CMK (cell line): ENCODE results near the gene CHM.
"Not testable (repeated sequence)": the region's sequence is repeated elsewhere in the genome, so short reads cannot be mapped to it uniquely, and the experiment has no call there.

Experiments used
- DNase-seq: peaks from one replicate; pipeline ENCODE4 v3.0.0-alpha.2; 2010; ENCODE audit warnings: low read depth

Gene CHM

DNA sequence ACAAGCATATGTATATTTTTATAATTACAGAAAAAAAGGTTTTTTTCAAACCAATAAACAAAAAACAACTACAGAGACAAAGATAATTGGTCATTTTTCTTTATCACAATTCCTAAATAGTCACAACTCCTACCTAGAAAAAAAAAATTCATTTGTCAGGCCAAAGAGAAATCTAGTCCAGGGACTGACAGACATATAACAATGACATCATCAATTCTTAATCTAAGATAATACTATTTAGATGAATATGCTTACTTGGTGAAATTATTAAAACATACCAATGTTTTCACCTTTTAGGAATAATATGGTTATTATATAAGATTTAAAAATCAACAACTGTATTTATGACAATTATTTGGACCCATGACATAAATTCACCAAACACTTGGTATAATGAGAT, 48.4 kb downstream of the CHM start:
- DNase-seq: no peak

DNA sequence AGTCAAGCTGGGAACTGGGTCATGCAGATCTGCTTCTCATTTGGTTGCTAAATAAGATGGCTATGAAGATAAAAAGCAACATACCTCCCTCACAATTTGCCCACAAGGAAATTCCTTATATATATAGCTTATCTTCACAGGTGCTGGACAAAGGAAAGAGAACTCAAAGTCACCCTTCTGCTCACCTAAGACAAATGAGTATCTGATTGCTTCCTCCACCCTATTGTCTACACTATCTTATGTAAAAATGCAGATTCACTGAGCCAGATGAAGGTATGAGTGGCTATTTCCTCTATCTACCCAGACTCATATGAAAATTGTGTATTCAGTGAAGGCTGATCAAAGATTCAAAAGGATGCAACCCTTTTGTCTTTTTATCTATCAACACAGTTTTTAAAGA, 50.8 kb downstream of the CHM start:
- DNase-seq: no peak

DNA sequence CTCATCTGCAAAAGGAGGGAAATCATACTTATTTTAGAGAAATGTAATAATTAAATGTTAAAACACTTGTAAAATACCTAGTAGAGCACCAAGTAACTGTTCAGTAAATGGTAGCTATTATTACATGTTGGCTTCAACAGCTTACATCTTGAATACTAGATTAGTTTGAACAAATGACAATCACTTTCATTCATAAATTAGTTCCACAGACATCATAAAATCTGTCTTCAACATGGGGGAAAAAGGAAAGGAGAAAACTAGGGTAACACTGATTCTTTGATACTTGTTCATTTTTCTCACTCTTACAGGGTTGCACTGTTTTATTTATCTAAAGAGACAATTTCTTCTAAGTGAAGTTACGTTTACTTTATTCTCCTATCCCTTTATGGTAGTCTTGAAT, 51.7 kb downstream of the CHM start:
- no peak for DNase-seq

DNA sequence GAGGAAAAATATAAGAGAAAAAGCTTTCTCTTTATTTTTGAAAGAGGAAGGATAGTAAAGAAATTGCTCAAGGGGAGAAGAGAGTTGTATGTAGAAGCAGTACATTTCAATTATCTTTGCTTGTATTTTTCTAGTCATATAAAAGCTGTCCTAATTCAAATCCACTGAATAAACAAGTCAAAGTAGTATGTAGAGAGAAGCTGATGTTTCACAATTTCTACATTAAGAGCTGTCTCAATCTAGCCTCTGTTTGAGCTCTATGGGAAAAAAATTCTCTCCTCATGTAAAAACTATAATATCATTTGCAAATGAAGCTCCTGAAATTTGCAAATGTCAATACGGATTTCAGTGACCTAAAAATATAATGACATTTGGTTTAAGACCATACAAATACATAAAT, 52.6 kb downstream of the CHM start:
- DNase-seq: no peak

DNA sequence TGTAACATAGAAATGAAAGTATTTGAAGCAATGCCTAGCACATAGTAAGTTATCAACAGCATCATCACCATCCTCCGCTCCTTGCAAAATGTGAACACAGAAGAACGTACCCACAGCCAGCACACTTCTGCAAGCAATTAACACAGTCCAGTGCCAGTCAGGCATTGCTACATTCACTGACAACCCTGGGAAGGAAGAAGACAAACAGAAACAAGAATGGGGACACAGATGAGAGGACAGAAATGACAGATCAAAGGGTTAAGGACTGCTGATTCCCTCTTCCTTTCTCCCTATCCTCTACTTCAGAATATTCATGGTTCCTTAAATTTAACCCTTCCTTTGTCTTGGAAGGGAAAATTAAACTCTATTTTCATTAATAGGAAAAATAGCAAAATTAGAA, 53.1 kb downstream of the CHM start:
- no peak for DNase-seq

DNA sequence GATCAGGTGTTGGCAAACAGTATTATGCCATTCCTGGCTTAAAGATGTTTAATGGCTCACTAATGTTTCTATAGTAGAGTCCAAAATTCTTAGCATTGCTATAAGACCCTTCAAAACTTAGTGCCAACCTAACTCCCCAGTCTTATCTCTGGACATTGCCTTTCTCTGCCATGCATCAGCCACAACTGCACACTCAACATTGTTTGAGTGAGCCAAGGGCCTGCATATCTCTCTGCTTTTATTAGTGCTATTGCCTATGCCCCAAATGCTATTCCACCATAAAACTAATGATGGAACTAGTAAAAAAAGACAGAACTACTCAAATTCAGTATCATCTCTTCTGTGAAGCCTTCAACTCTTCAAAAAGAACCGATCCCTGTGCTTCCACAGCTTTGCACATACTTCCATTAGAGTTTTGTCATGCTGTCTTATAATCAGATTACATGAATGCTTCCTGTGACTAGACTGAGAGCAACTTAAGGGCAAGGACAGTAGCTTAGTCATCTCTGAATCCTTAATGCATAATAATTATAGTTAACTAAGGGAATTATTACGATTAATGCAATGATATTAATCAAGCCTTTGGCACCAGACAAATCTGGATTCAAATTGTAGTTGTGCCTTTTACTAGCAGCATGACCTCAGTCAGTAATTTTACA, 53.7 kb downstream of the CHM start:
- no peak for DNase-seq

DNA sequence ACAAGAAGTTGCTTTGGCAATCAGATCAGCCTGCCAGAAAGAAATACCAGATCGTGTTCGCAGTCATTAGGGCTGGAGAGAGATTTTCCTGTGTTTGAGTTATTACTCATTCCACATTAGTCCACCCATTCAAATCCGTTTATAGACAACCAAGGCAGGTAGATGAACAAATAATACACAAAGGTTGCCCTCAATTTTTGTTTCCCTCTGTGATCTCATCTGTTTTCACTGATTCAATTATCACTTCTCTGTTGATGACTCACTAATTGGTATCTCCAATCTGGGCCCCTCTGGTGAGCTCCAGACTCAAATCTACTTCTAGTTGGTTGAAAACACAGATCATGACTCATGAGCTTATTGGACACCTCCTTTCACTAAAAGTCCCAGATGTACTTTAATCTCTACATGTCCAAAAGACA, 54.5 kb downstream of the CHM start:
- DNase-seq: no peak

DNA sequence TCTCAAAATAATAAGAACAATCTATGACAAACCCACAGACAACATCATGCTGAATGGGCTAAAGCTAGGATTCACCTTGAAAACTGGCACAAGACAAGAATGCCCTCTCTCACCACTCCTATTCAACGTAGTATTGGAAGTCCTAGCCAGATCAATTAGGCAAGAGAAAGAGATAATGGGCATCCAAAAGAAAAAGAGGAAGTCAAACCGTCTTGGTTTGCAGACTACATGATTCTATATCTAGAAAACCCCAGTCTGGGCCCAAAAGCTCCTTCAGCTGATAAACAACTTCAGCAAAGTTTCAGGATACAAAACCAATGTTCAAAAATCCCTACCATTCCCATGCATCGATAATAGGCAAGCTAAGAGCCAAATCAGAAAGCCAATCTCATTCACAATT, 59.0 kb downstream of the CHM start:
- DNase-seq: no peak

DNA sequence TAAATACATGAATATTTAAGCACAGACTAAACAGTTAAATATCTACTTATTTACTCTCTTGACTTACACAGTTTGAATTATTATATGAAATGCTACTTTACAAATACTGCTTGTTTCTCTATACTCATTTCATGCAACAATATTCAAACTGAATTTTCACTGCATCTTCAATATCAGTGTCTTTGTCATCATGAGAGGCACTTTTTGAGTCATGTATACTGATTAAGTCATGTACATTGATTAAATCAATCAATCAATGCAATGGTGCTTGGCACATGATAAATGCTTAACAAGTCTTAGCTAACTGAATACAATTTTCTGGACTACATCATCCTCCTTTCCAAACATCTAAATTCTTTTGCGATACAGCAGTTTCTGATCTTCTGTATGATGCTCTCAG, 67.1 kb downstream of the CHM start:
- no peak for DNase-seq

DNA sequence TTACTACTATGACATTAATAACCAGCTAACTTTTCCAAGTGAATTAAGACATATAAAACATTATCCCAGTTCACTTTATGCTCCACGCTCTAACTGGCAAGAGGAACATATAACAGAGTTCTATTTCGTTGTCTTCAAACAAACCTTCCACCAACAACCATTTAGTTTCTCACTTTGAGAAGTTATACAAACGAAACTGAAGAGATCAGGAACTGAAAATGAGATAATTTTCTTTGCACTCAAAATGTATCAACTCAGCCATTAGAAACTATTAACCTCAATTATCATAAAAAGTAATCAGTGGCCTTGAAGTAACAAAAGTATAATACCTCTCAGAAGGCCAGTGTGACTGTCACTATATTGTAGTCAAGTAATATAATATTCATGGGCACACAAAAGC, 70.1 kb downstream of the CHM start:
- no peak for DNase-seq

DNA sequence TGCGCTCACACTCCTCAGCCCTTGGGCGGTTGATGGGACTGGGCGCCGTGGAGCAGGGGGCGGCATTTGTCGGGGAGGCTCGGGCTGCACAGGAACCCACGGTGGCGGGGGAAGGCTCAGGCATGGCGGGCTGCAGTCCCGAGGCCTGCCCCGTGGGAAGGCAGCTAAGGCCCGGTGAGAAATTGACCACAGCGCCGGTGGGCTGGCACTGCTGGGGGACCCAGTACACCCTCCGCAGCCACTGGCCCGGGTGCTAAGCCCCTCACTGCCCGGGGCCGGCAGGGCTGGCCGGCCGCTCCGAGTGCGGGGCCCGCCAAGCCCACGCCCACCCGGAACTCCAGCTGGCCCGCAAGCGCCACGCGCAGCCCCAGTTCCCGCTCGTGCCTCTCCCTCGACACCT, 75.0 kb downstream of the CHM start:
- not testable (repeated sequence) for DNase-seq

DNA sequence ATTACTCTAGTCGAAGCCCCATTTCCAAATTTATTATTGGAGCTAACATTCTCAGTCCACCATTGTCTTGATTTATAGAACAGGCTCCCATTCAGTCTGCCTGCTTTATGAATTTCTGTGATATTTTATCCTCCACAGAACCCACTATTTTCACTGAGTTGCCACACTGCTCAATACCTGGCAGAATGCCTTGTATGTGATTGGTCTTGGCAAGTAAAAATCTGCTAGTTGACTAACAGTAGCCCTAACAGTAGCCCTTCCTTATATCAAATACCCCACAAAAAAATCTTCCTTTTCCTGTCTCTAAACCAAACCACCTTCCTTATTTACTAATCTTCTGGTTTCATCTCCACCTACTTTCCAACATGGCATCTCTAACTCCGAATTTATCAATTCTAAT, 82.6 kb downstream of the CHM start:
- no peak for DNase-seq

DNA sequence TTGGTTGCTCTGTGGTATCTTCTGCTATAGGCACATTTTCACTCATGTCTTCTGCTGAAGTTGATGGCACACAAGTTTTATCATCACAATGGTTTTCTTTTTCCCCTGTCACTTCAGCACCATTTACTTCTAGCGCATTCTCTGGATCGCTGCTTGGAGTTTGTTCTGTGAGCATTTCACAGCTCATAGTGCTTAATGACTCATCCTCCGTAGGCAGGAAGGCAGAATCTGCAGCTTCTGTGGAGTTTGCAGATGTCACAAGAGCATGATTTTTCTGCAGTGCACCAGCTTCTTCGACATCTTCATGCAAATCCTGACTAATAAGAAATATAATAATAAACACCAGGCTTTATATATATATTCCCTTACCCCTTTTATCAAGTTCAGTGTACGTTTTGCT, 83.6 kb downstream of the CHM start:
- no peak for DNase-seq

DNA sequence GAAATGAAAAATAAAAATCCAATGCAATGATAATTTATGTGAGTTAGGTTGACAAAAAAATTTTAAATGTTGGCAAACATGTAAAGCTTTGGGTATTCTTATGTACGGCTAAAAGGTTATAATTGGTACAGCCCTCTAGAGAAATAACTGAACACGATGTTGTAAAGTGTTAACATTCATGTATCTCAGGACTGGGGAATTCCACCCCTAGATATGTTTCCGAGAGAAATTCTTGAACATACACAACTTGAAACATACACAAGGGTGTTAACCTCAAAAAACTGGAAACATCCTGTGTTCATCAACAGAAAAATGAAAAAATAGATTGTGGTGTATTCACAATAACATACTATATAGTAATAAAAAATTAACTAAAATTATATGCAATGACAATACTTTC, 91.8 kb downstream of the CHM start:
- DNase-seq: no peak

DNA sequence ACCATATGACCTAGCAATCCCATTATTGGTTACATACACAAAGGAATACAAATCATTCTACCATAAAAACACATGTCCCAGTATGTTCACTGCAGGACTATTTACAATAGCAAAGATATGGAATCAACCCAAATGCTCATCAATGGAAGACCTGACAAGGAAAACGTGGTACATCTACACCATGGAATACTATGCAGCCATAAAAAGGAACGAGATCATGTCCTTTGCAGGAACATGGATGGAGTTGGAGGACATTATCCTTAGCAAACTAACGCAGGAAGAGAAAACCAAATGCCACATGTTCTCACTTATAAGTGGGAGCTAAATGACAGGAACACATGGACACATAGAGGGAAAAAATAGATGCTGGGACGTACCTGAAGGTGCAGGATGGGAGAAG, 102.6 kb downstream of the CHM start:
- not testable (repeated sequence) for DNase-seq

DNA sequence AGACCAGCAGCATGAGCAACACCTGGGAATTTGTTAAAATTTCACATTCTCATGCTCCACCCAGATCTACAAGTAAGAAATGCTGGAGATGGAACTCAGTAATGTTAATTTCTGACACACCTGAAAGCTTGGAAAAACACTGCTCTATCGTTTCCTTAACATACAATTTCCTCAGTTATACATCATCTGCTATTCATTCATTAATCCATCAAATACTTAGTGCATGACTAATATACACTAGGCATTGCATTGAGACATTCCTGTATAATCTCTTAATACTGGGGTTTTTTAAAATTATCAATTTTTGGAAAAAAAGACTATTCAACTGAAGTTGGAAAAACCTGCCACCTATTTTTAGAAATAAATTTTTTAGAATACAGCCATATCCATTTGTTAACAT, 106.1 kb downstream of the CHM start:
- no peak for DNase-seq

DNA sequence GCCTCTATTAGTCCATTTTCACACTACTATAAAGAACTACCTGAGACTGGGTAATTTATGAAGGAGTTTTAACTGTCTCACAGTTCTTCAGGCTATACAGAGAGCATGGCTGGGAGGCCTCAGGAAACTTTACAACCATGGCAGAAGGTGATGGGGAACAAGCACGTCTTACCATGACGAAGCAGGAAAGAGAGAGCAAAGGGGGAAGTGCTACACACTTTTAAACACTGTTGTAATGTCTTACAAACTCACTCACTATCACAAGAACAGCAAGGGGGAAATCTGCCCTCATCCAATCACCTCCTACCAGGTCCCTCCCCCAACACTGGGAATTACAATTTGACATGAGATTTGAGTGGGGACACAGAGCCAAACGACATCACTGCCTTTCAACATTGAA, 107.4 kb downstream of the CHM start:
- not testable (repeated sequence) for DNase-seq

DNA sequence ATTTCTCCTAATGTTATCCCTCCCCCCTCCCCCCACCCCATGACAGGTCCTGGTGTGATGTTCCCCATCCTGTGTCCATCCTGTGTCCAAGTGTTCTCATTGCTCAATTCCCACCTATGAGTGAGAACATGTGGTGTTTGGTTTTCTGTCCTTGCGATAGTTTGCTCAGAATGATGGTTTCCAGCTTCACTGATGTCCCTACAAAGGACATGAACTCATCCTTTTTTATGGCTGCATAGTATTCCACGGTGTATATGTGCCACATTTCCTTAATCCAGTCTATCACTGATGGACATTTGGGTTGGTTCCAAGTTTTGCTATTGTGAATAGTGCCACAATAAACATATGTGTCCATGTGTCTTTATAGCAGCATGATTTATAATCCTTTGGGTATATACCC, 113.0 kb downstream of the CHM start:
- not testable (repeated sequence) for DNase-seq

DNA sequence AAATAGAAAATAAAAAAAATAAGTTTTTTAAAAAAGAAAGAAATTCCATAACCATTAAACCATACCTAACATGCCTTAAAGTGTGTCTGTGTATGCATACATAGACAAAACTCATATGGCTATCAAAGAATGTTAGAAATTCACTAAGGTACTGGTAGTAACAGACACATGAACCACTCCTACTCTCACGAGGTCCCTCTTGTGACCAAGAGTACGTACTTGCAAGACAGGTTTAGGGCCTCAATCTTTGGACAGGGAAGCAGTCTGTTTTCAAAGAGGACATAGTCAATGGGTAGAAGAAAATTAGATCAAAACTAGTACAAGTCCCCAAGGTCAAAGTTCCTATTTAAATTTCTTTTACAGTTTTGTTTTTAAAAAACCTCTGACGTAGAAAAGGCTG, 117.3 kb downstream of the CHM start:
- DNase-seq: no peak

DNA sequence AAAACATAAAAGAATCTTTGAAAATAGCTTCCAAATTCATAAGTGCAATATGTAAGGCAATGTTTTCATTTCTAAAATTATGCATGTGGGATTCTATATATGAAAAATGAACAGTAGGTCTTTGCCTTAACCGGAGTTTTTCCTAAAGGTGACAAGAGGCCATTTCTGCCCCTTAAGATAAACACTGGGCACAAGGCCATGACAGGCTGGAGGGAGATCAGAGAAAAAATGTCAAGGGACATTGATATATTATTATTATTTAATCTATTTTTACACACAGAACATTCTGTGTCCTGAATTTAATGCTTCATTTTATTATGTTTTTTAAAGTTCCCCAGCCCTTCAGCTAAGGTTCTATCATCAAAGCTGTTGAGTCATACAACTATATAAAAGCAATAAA, 118.8 kb downstream of the CHM start:
- DNase-seq: no peak

DNA sequence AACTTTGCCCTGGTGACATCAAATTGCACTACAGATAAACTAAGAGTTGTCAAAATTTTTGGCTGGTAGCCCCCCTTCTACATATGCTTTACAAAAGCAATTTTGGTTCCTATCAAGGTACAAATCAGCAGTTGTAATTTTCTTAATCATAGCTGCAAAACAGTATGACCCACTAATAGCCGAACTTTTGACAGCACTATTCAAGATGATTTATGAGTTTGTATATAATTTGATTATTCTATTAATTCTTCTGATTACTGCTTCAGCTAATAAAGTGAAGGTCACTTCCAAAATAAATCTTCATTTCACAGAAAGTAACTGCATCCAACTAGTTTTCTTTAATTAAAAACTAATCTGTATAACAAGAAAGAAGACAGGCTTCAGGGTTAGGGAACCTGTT, 119.6 kb downstream of the CHM start:
- DNase-seq: no peak

DNA sequence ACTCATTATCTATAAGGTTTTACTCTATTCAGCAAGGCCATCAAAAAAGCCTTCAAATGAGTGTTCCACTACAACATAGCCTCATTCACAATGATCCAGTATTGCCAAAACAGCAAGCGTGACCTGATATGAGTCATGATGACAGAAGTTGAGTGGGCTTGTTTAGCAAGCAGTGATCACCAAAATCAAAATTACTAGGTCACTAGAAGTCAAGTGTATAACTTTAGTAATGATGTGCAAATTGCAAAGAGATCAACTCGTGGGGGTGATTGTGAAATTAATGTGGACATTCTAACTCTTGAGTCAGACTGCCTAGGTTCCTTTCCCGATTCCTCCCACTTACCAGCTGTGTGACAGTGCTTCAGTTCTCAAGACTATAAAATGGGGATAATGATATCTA, 124.5 kb downstream of the CHM start:
- no peak for DNase-seq

DNA sequence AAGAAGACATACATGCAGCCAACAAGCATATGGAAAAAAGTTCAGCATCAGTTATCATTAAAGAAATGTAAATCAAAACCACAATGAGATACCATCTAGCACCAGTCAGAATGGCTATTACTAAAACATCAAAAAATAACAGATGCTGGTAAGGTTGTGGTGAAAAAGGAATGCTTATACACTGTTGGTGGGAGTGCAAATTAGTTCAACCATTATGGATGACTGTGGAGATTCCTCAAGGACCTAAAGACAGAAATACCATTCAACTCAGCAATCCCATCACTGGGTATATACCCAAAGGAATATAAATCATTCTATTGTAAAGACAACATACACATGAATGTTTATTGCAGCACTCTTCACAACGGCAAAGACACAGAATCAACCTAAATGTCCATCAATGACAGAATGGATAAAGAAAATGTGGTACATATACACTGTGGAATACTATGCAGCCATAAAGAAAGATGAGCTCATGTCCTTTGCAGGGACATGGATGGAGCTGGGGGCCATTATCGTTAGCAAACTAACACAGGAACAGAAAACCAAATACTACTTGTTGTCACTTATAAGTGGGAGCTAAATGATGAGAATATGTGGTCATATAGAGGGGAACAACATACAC, 130.6 kb downstream of the CHM start:
- DNase-seq: not testable (repeated sequence)

DNA sequence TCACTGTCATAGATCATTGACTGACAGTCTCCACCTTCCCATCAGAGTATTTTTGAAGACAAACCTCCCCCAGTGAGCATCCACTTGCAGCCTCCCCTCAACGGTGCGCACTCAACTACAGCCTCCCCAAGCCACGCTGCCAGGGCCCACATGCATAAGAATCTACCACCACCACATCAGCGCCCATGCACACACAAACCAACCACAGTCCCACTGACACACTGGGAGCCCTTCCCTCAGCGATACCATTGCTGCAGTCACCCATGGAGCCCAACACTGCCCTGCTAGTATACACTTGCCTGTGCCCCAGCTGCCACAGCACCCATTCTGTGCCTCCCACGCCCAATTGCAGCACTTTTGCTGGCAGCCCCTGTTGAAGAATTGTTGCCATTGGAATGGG, 132.9 kb downstream of the CHM start:
- DNase-seq: no peak
